ENCODE results near the gene ZNF302. TPM values are rescaled to one million over a fixed set of nuclear protein-coding genes. Genes with fewer than 3 reads are reported as not detected.
A peak's percentile ranks its signal among the peaks of the same experiment; 100 is the strongest.
"Not testable (repeated sequence)": the region's sequence is repeated elsewhere in the genome, so short reads cannot be mapped to it uniquely, and the experiment has no call there.

Gene ZNF302
- polyA plus RNA-seq, 1 experiment = 29.1 TPM

- TF ChIP-seq, protein P1, sequence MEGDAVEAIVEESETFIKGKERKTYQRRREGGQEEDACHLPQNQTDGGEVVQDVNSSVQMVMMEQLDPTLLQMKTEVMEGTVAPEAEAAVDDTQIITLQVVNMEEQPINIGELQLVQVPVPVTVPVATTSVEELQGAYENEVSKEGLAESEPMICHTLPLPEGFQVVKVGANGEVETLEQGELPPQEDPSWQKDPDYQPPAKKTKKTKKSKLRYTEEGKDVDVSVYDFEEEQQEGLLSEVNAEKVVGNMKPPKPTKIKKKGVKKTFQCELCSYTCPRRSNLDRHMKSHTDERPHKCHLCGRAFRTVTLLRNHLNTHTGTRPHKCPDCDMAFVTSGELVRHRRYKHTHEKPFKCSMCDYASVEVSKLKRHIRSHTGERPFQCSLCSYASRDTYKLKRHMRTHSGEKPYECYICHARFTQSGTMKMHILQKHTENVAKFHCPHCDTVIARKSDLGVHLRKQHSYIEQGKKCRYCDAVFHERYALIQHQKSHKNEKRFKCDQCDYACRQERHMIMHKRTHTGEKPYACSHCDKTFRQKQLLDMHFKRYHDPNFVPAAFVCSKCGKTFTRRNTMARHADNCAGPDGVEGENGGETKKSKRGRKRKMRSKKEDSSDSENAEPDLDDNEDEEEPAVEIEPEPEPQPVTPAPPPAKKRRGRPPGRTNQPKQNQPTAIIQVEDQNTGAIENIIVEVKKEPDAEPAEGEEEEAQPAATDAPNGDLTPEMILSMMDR (IDR thresholded peaks at IDR 0.05; ENCODE audit: low read depth, low read length) = no peak
- ChIA-PET CTCF (no interaction called here), POLR2A (interaction anchor here (1.6 kb wide), 1 partner anchor 11 kb away, joined by 5 read pairs; the partner anchor contains the start of gene ZNF302)
- no peak for DNase-seq (ENCODE audit: low read depth, low spot score)
- Histone ChIP-seq H3K9me3 (ENCODE audit: control insufficient read depth, insufficient read depth, low read length) (peaks cover 16% of the 10 kb centered on the region; the same call in 1 of the 2 replicates), H3K27ac (ENCODE audit: low read depth, low read length) (no peak overlapping the region), H3K27me3 (ENCODE audit: control insufficient read depth, insufficient read depth, low read length) (no peaks in the 10 kb centered on the region), H3K4me3 (ENCODE audit: low read depth, low read length) (no peak overlapping the region)
These were observed 11.1 kb upstream of the ZNF302 start for GRCh38 chr19:34666200-34666957.

GRCh38 chr19:34666958-34667265, 10.6 kb upstream of the ZNF302 start:
- POLR2A ChIA-PET = interaction anchor here (1.6 kb wide), 1 partner anchor 11 kb away, joined by 5 read pairs; the partner anchor contains the start of gene ZNF302
- Histone ChIP-seq H3K27me3 (ENCODE audit: control insufficient read depth, insufficient read depth, low read length) (no peaks in the 10 kb centered on the region), H3K27ac (ENCODE audit: low read depth, low read length) (no peak overlapping the region), H3K4me3 (ENCODE audit: low read depth, low read length) (no peak overlapping the region), H3K9me3 (ENCODE audit: control insufficient read depth, insufficient read depth, low read length) (peaks cover 16% of the 10 kb centered on the region; the same call in 1 of the 2 replicates)
- TF ChIP-seq, protein P1 (IDR thresholded peaks at IDR 0.05; ENCODE audit: low read depth, low read length) = no peak
- no peak for DNase-seq (ENCODE audit: low read depth, low spot score)
- CTCF ChIA-PET = no interaction called here

- DNase-seq (ENCODE audit: low read depth, low spot score) = no peak
- Histone ChIP-seq H3K27me3 (ENCODE audit: control insufficient read depth, insufficient read depth, low read length) (no peaks in the 10 kb centered on the region), H3K9me3 (ENCODE audit: control insufficient read depth, insufficient read depth, low read length) (peaks cover 16% of the 10 kb centered on the region; the same call in 1 of the 2 replicates), H3K4me3 (ENCODE audit: low read depth, low read length) (peak overlapping the region; percentile 42), H3K27ac (ENCODE audit: low read depth, low read length) (no peak overlapping the region)
- POLR2A ChIA-PET = interaction anchor here (1.6 kb wide), 1 partner anchor 10 kb away, joined by 5 read pairs; the partner anchor contains the start of gene ZNF302
- CTCF ChIA-PET = no interaction called here
- TF ChIP-seq, protein P1 (IDR thresholded peaks at IDR 0.05; ENCODE audit: low read depth, low read length) = no peak
These were observed 10.0 kb upstream of the ZNF302 start for GRCh38 chr19:34667349-34668076.

DNA sequence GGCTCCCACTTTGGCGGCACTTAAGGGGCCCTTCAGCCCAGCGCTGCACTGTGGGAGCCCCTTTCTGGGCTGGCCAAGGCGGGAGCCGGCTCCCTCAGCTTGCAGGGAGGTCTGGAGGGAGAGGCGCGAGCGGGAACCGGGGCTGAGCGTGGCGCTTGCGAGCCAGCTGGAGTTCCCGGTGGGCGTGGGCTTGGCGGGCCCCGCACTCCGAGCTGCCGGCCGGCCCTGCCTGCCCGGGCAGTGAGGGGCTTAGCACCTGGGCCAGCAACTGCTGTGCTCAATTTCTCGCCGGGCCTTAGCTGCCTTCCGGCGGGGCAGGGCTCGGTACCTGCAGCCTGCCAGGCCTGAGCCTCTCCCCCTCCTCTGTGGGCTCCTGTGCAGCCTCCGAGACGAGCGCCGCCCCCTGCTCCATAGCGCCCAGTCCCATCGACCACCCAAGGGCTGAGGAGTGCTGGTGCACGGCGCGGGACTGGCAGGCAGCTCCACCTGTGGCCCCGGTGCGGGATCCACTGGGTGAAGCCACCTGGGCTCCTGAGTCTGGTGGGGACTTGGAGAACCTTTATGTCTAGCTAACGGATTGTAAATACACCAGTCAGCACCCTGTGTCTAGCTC, 9.3 kb upstream of the ZNF302 start:
- CTCF ChIA-PET; H3K4me3 ChIP-seq (ENCODE audit: low read depth, low read length); H3K27me3 ChIP-seq (ENCODE audit: control insufficient read depth, insufficient read depth, low read length); POLR2A ChIA-PET; DNase-seq (ENCODE audit: low read depth, low spot score); H3K27ac ChIP-seq (ENCODE audit: low read depth, low read length): not testable (repeated sequence)
- peaks cover 16% of the 10 kb centered on the region; the same call in 1 of the 2 replicates for H3K9me3 ChIP-seq (ENCODE audit: control insufficient read depth, insufficient read depth, low read length)

DNA sequence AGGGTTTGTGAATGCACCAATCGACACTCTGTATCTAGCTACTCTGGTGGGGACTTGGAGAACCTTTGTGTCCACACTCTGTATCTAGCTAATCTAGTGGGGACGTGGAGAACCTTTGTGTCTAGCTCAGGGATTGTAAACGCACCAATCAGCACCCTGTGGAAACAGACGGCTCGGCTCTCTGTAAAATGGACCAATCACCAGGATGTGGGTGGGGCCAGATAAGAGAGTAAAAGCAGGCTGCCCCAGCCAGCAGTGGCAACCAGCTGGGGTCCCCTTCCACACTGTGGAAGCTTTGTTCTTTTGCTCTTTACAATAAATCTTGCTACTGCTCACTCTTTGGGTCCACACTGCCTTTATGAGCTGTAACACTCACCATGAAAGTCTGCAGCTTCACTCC, 8.8 kb upstream of the ZNF302 start:
- POLR2A ChIA-PET; DNase-seq (ENCODE audit: low read depth, low spot score); H3K27me3 ChIP-seq (ENCODE audit: control insufficient read depth, insufficient read depth, low read length); H3K4me3 ChIP-seq (ENCODE audit: low read depth, low read length); CTCF ChIA-PET; H3K27ac ChIP-seq (ENCODE audit: low read depth, low read length): not testable (repeated sequence)
- peaks cover 16% of the 10 kb centered on the region; the same call in 1 of the 2 replicates for H3K9me3 ChIP-seq (ENCODE audit: control insufficient read depth, insufficient read depth, low read length)

All from AG04450 (cell line).